SK-N-SH (cell line): ENCODE data around the gene SENP8.

ENCODE experiments used
- CTCF ChIP-seq: fragments of 200-600 bp; sonication (generic); IDR thresholded peaks from 2 replicates; pipeline ENCODE4 v1.6.1; 2017; ENCODE audit warnings: antibody characterized with exemption, mild to moderate bottlenecking, moderate library complexity
- ELF1 ChIP-seq: IDR thresholded peaks from 2 replicates; pipeline ENCODE4 v1.4.0; 2012
- EP300 ChIP-seq, 2 experiments: IDR thresholded peaks; 2 replicates each; pipeline versions ENCODE4 v1.4.0 to v1.6.1; 2012; ENCODE audit warnings: borderline replicate concordance in 1 of 2, low read depth in 1 of 2, low read length in 1 of 2
- EZH2phosphoT487 ChIP-seq: fragments of 200-600 bp; sonication (generic); IDR thresholded peaks from 2 replicates; pipeline ENCODE4 v1.6.1; 2017; ENCODE audit warnings: low read depth, mixed run types, mild to moderate bottlenecking, antibody characterized with exemption, moderate library complexity, borderline replicate concordance
- FOSL2 ChIP-seq: IDR thresholded peaks from 2 replicates; pipeline ENCODE4 v1.4.0; 2012; ENCODE audit warnings: low read depth, mild to moderate bottlenecking, moderate library complexity, borderline replicate concordance
- JUND ChIP-seq: IDR thresholded peaks from 2 replicates; pipeline ENCODE4 v1.4.0; 2012
- MAX ChIP-seq: IDR thresholded peaks from 2 replicates; pipeline ENCODE4 v1.4.0; 2012; ENCODE audit warnings: low read depth
- POLR2AphosphoS5 ChIP-seq: IDR thresholded peaks from 2 replicates; pipeline ENCODE4 v1.6.1; 2012; ENCODE audit warnings: low read depth, low read length
- RFX5 ChIP-seq: IDR thresholded peaks from 2 replicates; pipeline ENCODE4 v1.6.1; 2012; ENCODE audit warnings: mild to moderate bottlenecking, improper control_type of control experiment, low read length

- TF ChIP-seq POLR2AphosphoS5 = no peak
- TF ChIP-seq CTCF = no peak
- TF ChIP-seq EP300 (IDR thresholded peaks at IDR 0.05; ENCODE audit: borderline replicate concordance in 1 of 2, low read depth in 1 of 2, low read length in 1 of 2) = no peak
- no peak for TF ChIP-seq JUND
- no peak for TF ChIP-seq FOSL2
- no peak for TF ChIP-seq RFX5
- TF ChIP-seq EZH2phosphoT487 = no peak
- no peak for TF ChIP-seq MAX
- TF ChIP-seq ELF1 = no peak
Measured at GRCh38 chr15:72116731-72117485, 1.3 kb upstream of the SENP8 start.
